Colonic mucosa (tissue), 4 donors: ENCODE data around the gene MBD5. TPM values are rescaled to one million over a fixed set of nuclear protein-coding genes. Genes with fewer than 3 reads are reported as not detected.

Experiments used
- DNase-seq: peaks from one replicate; pipeline ENCODE4 v3.0.0-alpha.2; 2020
- H3K27ac ChIP-seq: fragments of 200-600 bp; one replicate; pipeline ENCODE4 v1.8.0; 2021
- H3K27me3 ChIP-seq: fragments of 200-600 bp; one replicate; pipeline ENCODE4 v1.8.0; 2021
- H3K36me3 ChIP-seq: fragments of 200-600 bp; one replicate; pipeline ENCODE4 v1.8.0; 2021
- H3K4me1 ChIP-seq: fragments of 200-600 bp; one replicate; pipeline ENCODE4 v1.8.0; 2021; ENCODE audit warnings: mild to moderate bottlenecking
- H3K4me3 ChIP-seq: fragments of 200-600 bp; one replicate; pipeline ENCODE4 v1.8.0; 2021
- H3K9ac ChIP-seq, 2 donors: one replicate each; pipeline ENCODE4 v1.7.0; 2013; ENCODE audit warnings: control low read depth in 2 of 2, low read depth in 2 of 2, low read length in 2 of 2
- H3K9me3 ChIP-seq: fragments of 200-600 bp; one replicate; pipeline ENCODE4 v1.8.0; 2021
- CTCF ChIP-seq: fragments of 200-600 bp; IDR thresholded peaks from one replicate; pipeline ENCODE4 v1.8.0; 2022; ENCODE audit warnings: antibody characterized with exemption, mild to moderate bottlenecking
- intact Hi-C: fragments of 100-400 bp; cut with DNase I; formaldehyde crosslinking; loops from one replicate; pipeline ENCODE4 v1.14.1; 2022
- total RNA-seq, 2 donors: library from RNA; stranded (reverse); fragmentation: NEBNext Ultra II Directional in 1 of 2; extraction: Animal tissue kit (Norgen Biotek cat#: 25700) in 1 of 2; gene quantifications; one replicate each; pipeline ENCODE4 v1.2.1, GENCODE V29; 2021
- donor health status: healthy.
- donor health status: DM: no; HTN: no; CAD: no.
- donor health status: DM: no; HTN: no; CAD: no.

Gene MBD5
- total RNA-seq, 2 donors from 2014 or later: 26.7 to 29.6 TPM

GRCh38 chr2:148531235-148531634 lies 510.3 kb downstream of the MBD5 start:
- Histone ChIP-seq H3K9me3 (no peaks in the 10 kb centered on the region), H3K36me3 (no peaks in the 10 kb centered on the region), H3K9ac (no peak overlapping the region), H3K27ac (no peak overlapping the region), H3K27me3 (no peaks in the 10 kb centered on the region), H3K4me1 (no peaks in the 10 kb centered on the region), H3K4me3 (no peak overlapping the region)
- intact Hi-C loops: no loop called here
- TF ChIP-seq CTCF: no peak
- DNase-seq: no peak

- no peak for TF ChIP-seq CTCF
- Histone ChIP-seq H3K27me3 (no peaks in the 10 kb centered on the region), H3K36me3 (no peaks in the 10 kb centered on the region), H3K9ac (no peak overlapping the region), H3K4me1 (no peaks in the 10 kb centered on the region), H3K4me3 (no peak overlapping the region), H3K27ac (no peak overlapping the region), H3K9me3 (no peaks in the 10 kb centered on the region)
- intact Hi-C loops: no loop called here
- DNase-seq: no peak
These were observed 511.0 kb downstream of the MBD5 start for GRCh38 chr2:148531669-148532428.

- H3K4me1 ChIP-seq: no peaks in the 10 kb centered on the region
- no peak overlapping the region for H3K9ac ChIP-seq
- H3K27ac ChIP-seq: no peak overlapping the region
- no peaks in the 10 kb centered on the region for H3K36me3 ChIP-seq
- no peaks in the 10 kb centered on the region for H3K9me3 ChIP-seq
- intact Hi-C loops: no loop called here
- H3K4me3 ChIP-seq: no peak overlapping the region
- no peak for TF ChIP-seq CTCF
- H3K27me3 ChIP-seq: no peaks in the 10 kb centered on the region
- no peak for DNase-seq
These were observed 512.1 kb downstream of the MBD5 start for GRCh38 chr2:148533004-148533403.

GRCh38 chr2:148533685-148534084 lies 512.8 kb downstream of the MBD5 start:
- intact Hi-C loops: no loop called here
- no peaks in the 10 kb centered on the region for H3K36me3 ChIP-seq
- no peaks in the 10 kb centered on the region for H3K4me1 ChIP-seq
- no peak for DNase-seq
- H3K9ac ChIP-seq: no peak overlapping the region
- no peak for TF ChIP-seq CTCF
- H3K4me3 ChIP-seq: no peak overlapping the region
- no peaks in the 10 kb centered on the region for H3K27me3 ChIP-seq
- no peak overlapping the region for H3K27ac ChIP-seq
- no peaks in the 10 kb centered on the region for H3K9me3 ChIP-seq

GRCh38 chr2:148534416-148535204 lies 513.7 kb downstream of the MBD5 start:
- Histone ChIP-seq H3K9me3 (no peaks in the 10 kb centered on the region), H3K4me3 (no peak overlapping the region), H3K36me3 (no peaks in the 10 kb centered on the region), H3K9ac (no peak overlapping the region), H3K4me1 (no peaks in the 10 kb centered on the region), H3K27me3 (no peaks in the 10 kb centered on the region), H3K27ac (no peak overlapping the region)
- TF ChIP-seq CTCF: no peak
- intact Hi-C loops: no loop called here
- DNase-seq: no peak
